Chondrocyte (in vitro differentiated cells): ENCODE measurements around the gene PLEKHG4B. TPM values are rescaled to one million over a fixed set of nuclear protein-coding genes. Genes with fewer than 3 reads are reported as not detected.

Source experiments
- DNase-seq: peaks from one replicate; pipeline ENCODE4 v3.0.0; 2021; ENCODE audit warnings: mixed read lengths, low spot score
- H3K27ac Mint-ChIP-seq: one replicate; pipeline ENCODE4 v1.8.0; 2021; ENCODE audit warnings: mild to moderate bottlenecking, moderate library complexity, mixed read lengths; ENCODE audit not compliant: unreplicated experiment
- H3K27me3 Mint-ChIP-seq: 2 replicates; pipeline ENCODE4 v1.8.0; 2021; ENCODE audit warnings: low read depth, mixed read lengths
- H3K36me3 Mint-ChIP-seq: 2 replicates; pipeline ENCODE4 v1.8.0; 2021; ENCODE audit warnings: low read depth, mixed read lengths
- H3K4me1 Mint-ChIP-seq: 2 replicates; pipeline ENCODE4 v1.8.0; 2021; ENCODE audit warnings: low read depth, mild to moderate bottlenecking, mixed read lengths
- H3K4me3 Mint-ChIP-seq: one replicate; pipeline ENCODE4 v1.8.0; 2021; ENCODE audit warnings: mild to moderate bottlenecking, moderate library complexity, mixed read lengths; ENCODE audit not compliant: unreplicated experiment
- H3K9me3 Mint-ChIP-seq: 2 replicates; pipeline ENCODE4 v1.8.0; 2021; ENCODE audit warnings: low read depth, mixed read lengths
- total RNA-seq: library from RNA; stranded (reverse); gene quantifications from 3 replicates; pipeline ENCODE4 v1.2.1, GENCODE V29; 2021
- TF ChIP-seq, protein P1 (sequence below): fragments of 200-600 bp; sonication (generic); IDR thresholded peaks from 2 replicates; pipeline ENCODE4 v1.5.0; 2021; ENCODE audit warnings: antibody characterized with exemption, mild to moderate bottlenecking, moderate library complexity

PLEKHG4B gene
- total RNA-seq, 1 donor from 2014 or later, result 2.0 TPM

DNA sequence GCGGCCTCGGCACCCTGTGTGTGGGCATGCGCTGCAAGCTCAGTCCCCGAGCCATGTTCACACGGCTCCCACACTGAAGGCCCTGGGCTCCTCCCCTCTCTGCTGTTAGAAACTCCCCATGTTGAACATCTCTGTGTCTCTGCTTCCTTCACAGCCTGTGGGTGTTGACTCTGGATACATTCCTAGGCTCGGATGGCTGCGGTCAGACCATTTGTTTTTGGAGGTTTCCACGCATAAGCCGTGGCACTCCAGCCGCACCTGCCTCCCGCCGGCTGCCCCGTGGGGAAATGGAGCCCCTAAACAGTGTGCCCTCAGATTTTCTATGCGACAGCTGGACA, 68.2 kb downstream of the PLEKHG4B start:
- TF ChIP-seq, protein P1, sequence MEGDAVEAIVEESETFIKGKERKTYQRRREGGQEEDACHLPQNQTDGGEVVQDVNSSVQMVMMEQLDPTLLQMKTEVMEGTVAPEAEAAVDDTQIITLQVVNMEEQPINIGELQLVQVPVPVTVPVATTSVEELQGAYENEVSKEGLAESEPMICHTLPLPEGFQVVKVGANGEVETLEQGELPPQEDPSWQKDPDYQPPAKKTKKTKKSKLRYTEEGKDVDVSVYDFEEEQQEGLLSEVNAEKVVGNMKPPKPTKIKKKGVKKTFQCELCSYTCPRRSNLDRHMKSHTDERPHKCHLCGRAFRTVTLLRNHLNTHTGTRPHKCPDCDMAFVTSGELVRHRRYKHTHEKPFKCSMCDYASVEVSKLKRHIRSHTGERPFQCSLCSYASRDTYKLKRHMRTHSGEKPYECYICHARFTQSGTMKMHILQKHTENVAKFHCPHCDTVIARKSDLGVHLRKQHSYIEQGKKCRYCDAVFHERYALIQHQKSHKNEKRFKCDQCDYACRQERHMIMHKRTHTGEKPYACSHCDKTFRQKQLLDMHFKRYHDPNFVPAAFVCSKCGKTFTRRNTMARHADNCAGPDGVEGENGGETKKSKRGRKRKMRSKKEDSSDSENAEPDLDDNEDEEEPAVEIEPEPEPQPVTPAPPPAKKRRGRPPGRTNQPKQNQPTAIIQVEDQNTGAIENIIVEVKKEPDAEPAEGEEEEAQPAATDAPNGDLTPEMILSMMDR, result no peak
- Mint-ChIP-seq H3K4me3 (no peak overlapping the region), H3K9me3 (no peaks in the 10 kb centered on the region), H3K27ac (peak overlapping the region; percentile 64), H3K4me1 (peaks cover 27% of the 10 kb centered on the region), H3K27me3 (peaks cover 6% of the 10 kb centered on the region), H3K36me3 (peaks cover 2% of the 10 kb centered on the region)
- peak; percentile 63 for DNase-seq

DNA sequence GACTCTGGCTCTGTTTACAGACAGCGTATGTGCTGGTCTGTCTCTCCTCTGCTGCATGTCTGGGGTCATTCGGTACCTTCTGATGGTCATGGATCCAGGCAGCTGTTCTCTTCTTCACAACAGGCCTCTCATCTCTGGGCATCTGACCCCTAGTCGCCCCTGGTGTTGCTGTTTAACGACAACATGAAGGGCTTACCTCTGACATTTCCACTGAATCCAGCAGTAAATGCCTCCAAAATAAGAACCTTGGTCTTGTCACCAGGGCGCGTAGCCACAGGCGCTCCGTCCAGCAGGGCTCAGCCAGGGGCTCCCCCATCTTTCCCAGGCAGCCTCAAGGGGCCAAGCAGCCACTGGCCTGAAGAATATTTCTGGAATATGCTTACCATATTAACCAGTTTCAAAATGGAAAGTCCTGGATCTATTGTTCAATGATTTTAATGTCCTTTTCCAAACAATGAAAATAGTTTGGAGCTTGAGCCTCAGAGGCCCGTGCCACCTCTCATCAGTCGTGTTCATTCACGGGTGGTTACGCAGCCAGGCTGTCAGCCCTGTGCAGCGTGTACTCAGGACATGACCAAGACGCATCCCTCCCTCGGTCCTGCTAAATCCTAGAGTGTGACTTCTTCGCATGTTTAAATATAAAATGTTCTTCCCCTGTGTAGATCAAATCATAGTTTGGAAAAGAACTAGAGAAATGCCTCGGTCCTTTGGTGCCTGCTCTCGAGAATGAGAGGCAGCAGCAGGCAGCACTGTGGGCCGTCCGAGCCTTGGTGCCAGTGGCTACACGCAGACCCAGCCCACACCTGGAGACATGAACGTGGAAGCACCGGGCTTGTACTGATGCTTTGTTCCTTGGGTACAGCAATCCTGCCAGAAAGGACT, 69.2 kb downstream of the PLEKHG4B start:
- peak overlapping the region; percentile 64 for H3K27ac Mint-ChIP-seq
- H3K4me3 Mint-ChIP-seq, result no peak overlapping the region
- peak; percentile 47 for DNase-seq
- peaks cover 27% of the 10 kb centered on the region for H3K4me1 Mint-ChIP-seq
- peaks cover 4% of the 10 kb centered on the region for H3K27me3 Mint-ChIP-seq
- no peaks in the 10 kb centered on the region for H3K36me3 Mint-ChIP-seq
- no peaks in the 10 kb centered on the region for H3K9me3 Mint-ChIP-seq
- TF ChIP-seq, protein P1, result no peak

DNA sequence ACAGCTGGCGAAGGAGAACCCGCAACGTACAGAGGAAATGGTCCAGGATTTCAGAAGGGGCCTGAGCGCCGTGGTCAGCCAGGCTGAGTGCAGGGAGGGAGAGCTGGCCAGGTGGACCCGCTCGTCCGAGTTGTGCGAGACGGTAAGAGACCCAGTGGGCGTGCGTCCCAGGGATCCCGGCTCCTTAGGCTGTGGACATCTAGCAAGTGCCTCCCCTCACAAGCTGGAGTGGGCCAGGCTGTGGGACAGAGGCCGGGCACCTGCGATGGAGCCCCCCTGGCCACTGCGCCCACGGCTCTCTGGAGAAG, 69.8 kb downstream of the PLEKHG4B start:
- DNase-seq, result peak; percentile 60
- H3K27ac Mint-ChIP-seq, result no peak overlapping the region
- H3K9me3 Mint-ChIP-seq, result no peaks in the 10 kb centered on the region
- H3K4me1 Mint-ChIP-seq, result peaks cover 27% of the 10 kb centered on the region
- H3K27me3 Mint-ChIP-seq, result peaks cover under 1% of the 10 kb centered on the region
- no peak overlapping the region for H3K4me3 Mint-ChIP-seq
- no peaks in the 10 kb centered on the region for H3K36me3 Mint-ChIP-seq
- TF ChIP-seq, protein P1, result no peak

DNA sequence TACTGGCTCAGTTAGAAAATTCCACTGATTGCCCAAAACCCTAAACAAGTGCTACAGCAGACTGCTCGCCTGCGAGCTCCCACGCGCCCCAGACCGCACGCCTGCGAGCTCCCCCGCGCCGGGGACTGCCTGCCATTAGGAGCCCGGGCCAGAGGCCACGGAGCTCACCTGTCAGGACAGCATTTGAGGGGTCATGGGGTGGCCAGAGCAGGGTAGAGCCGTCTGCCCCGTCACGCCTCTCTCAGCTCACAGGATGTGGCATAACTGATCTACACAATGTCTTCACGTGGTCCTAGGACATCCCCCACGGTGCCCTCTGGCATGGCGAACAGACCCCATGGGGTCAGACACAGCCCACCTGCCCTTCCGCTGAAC, 70.2 kb downstream of the PLEKHG4B start:
- H3K9me3 Mint-ChIP-seq, result no peaks in the 10 kb centered on the region
- H3K27ac Mint-ChIP-seq, result no peak overlapping the region
- peaks cover 30% of the 10 kb centered on the region for H3K4me1 Mint-ChIP-seq
- no peaks in the 10 kb centered on the region for H3K36me3 Mint-ChIP-seq
- TF ChIP-seq, protein P1, result no peak
- DNase-seq, result peak; percentile 85
- H3K27me3 Mint-ChIP-seq, result no peaks in the 10 kb centered on the region
- no peak overlapping the region for H3K4me3 Mint-ChIP-seq

DNA sequence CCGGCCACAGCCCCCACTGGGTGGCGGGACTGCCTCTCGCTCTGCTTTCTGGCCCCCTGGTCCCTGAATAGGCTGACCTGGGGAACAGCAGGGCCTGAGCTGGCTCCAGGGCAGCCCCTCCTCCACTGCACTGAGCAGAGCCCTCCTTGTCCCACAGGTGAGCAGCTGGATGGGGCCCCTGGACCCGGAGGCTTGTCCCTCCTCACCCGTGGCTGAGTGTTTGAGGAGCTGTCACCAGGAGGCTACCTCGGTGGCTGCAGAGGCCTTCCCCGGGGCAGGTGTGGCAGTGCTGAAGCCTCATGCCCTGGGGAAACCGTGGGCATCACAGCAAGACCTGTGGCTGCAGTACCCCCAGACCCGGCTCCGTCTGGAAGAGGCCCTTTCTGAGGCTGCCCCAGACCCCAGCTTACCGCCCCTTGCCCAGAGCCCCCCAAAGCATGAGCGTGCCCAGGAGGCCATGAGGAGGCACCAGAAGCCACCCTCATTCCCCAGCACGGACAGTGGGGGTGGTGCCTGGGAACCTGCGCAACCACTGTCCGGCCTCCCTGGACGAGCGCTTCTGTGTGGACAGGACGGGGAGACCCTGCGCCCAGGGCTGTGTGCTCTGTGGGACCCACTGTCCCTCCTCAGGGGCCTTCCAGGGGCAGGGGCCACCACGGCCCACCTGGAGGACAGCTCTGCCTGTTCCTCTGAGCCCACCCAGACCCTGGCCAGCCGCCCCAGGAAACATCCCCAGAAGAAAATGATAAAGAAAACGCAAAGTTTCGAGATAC, 70.8 kb downstream of the PLEKHG4B start:
- H3K36me3 Mint-ChIP-seq, result no peaks in the 10 kb centered on the region
- DNase-seq, result peak; percentile 88
- H3K9me3 Mint-ChIP-seq, result no peaks in the 10 kb centered on the region
- H3K4me1 Mint-ChIP-seq, result peaks cover 33% of the 10 kb centered on the region
- H3K27ac Mint-ChIP-seq, result no peak overlapping the region
- TF ChIP-seq, protein P1, result no peak
- no peak overlapping the region for H3K4me3 Mint-ChIP-seq
- no peaks in the 10 kb centered on the region for H3K27me3 Mint-ChIP-seq
